ENCODE measurements around the gene CACNA2D4. TPM values are rescaled to one million over a fixed set of nuclear protein-coding genes. Genes with fewer than 3 reads are reported as not detected.

The CACNA2D4 gene
- total and polyA plus RNA-seq, 2 donors from 2014 or later = 2.5 to 7.3 TPM

DNA sequence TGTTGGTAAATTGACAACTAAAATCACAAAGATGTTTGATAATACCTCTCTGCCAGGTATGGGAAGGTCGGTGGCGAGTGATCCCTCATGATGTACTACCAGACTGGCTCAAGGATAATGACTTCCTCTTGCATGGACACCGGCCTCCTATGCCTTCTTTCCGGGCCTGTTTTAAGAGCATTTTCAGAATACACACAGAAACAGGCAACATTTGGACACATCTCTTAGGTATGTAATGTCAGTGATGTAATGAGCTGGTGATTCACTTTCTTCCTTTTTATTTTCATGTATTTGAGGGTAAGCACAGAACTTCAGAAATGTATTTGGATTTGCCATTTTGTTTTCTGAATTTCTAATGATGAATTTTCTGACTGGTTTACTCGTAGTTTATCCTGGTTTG, 140.7 kb downstream of the CACNA2D4 start:
- H3K36me3 ChIP-seq (ENCODE audit: control insufficient read depth in 2 of 3, insufficient read depth in 3 of 3, low read length in 3 of 3) = peaks cover 0 to 3% (median 0%) of the 10 kb centered on the region in 3 donors
- TF ChIP-seq, protein P1, sequence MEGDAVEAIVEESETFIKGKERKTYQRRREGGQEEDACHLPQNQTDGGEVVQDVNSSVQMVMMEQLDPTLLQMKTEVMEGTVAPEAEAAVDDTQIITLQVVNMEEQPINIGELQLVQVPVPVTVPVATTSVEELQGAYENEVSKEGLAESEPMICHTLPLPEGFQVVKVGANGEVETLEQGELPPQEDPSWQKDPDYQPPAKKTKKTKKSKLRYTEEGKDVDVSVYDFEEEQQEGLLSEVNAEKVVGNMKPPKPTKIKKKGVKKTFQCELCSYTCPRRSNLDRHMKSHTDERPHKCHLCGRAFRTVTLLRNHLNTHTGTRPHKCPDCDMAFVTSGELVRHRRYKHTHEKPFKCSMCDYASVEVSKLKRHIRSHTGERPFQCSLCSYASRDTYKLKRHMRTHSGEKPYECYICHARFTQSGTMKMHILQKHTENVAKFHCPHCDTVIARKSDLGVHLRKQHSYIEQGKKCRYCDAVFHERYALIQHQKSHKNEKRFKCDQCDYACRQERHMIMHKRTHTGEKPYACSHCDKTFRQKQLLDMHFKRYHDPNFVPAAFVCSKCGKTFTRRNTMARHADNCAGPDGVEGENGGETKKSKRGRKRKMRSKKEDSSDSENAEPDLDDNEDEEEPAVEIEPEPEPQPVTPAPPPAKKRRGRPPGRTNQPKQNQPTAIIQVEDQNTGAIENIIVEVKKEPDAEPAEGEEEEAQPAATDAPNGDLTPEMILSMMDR (IDR thresholded peaks at IDR 0.05; ENCODE audit: borderline replicate concordance, extremely low read depth, insufficient read depth) = no peak
- no peak overlapping the region for H3K9ac ChIP-seq (ENCODE audit: low read length in 3 of 3)
- intact Hi-C loops (cut with DNase I) = no loop called here
- H3K27ac ChIP-seq (ENCODE audit: low read depth in 2 of 2, low read length in 2 of 2) = no peak overlapping the region
- no peaks in the 10 kb centered on the region for H3K9me3 ChIP-seq (ENCODE audit: control insufficient read depth in 2 of 3, insufficient read depth in 1 of 3, low read length in 3 of 3)
- peaks cover 0 to 2% (median 0%) of the 10 kb centered on the region in 3 donors for H3K4me1 ChIP-seq (ENCODE audit: control insufficient read depth in 2 of 3, insufficient read depth in 2 of 3, low read depth in 1 of 3, low read length in 3 of 3)
- FAIRE-seq (no peak), DNase-seq (no peak)
- H3K4me3 ChIP-seq (ENCODE audit: low read length in 3 of 3) = no peak overlapping the region
- no peaks in the 10 kb centered on the region for H3K27me3 ChIP-seq (ENCODE audit: control insufficient read depth, insufficient read depth, low read length)

GRCh38 chr12:1776170-1776921, 142.1 kb downstream of the CACNA2D4 start:
- TF ChIP-seq, protein P1 (IDR thresholded peaks at IDR 0.05; ENCODE audit: borderline replicate concordance, extremely low read depth, insufficient read depth) = no peak
- Histone ChIP-seq H3K36me3 (ENCODE audit: control insufficient read depth in 2 of 3, insufficient read depth in 3 of 3, low read length in 3 of 3) (peaks cover 0 to 3% (median 0%) of the 10 kb centered on the region in 3 donors), H3K27me3 (ENCODE audit: control insufficient read depth, insufficient read depth, low read length) (no peaks in the 10 kb centered on the region), H3K27ac (ENCODE audit: low read depth in 2 of 2, low read length in 2 of 2) (no peak overlapping the region), H3K4me1 (ENCODE audit: control insufficient read depth in 2 of 3, insufficient read depth in 2 of 3, low read depth in 1 of 3, low read length in 3 of 3) (peaks cover 0 to 2% (median 0%) of the 10 kb centered on the region in 3 donors), H3K9me3 (ENCODE audit: control insufficient read depth in 2 of 3, insufficient read depth in 1 of 3, low read length in 3 of 3) (no peaks in the 10 kb centered on the region), H3K9ac (ENCODE audit: low read length in 3 of 3) (no peak overlapping the region), H3K4me3 (ENCODE audit: low read length in 3 of 3) (no peak overlapping the region)
- intact Hi-C loops (cut with DNase I) = no loop called here
- DNase-seq (peak in 1 of 5 donors; percentile 45), FAIRE-seq (no peak)

DNA sequence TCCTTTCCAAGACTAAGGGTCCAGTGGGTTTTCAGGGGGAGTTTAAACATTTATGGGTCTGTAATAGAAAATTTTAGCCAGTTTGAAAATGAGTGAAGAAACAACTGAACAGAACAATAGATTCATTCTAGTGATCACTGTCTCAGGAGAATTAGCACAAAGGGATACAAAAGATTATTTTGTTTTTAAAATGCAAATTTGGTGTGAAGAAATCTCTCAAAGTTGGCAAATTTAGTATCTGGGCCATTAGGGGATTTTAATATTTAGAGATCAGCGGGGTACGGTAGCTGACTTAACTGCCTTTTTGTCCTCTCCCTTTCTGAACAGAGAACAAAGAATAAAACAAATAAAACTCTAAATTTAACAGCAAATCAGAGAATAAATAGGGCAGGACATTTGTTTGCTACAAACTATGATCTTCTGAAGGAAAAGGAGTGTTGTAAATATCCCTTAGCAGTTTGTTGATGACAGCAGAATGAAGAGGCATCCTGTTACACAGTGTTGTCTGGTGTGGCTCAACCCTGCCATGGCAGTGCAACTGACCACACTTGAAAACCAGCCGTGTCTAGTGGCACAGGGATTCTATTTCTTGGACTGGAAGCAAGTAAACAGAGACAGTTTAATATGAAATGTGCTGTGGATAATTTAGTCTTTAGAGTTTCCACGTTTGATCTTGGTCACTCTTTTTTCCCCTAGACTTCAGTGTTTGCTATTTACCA, 144.4 kb downstream of the CACNA2D4 start:
- Histone ChIP-seq H3K27ac (ENCODE audit: low read depth in 2 of 2, low read length in 2 of 2) (no peak overlapping the region), H3K9ac (ENCODE audit: low read length in 3 of 3) (no peak overlapping the region), H3K4me1 (ENCODE audit: control insufficient read depth in 2 of 3, insufficient read depth in 2 of 3, low read depth in 1 of 3, low read length in 3 of 3) (no peaks in the 10 kb centered on the region), H3K27me3 (ENCODE audit: control insufficient read depth, insufficient read depth, low read length) (no peaks in the 10 kb centered on the region), H3K36me3 (ENCODE audit: control insufficient read depth in 2 of 3, insufficient read depth in 3 of 3, low read length in 3 of 3) (peaks cover 0 to 3% (median 0%) of the 10 kb centered on the region in 3 donors), H3K4me3 (ENCODE audit: low read length in 3 of 3) (no peak overlapping the region), H3K9me3 (ENCODE audit: control insufficient read depth in 2 of 3, insufficient read depth in 1 of 3, low read length in 3 of 3) (no peaks in the 10 kb centered on the region)
- FAIRE-seq (no peak), DNase-seq (peak in 3 of 5 donors; percentile 45 to 64 (median 50))
- TF ChIP-seq, protein P1 (IDR thresholded peaks at IDR 0.05; ENCODE audit: borderline replicate concordance, extremely low read depth, insufficient read depth) = no peak
- intact Hi-C loops (cut with DNase I) = no loop called here
